Measurements from ENCODE around the gene ACTN1. TPM values are rescaled to one million over a fixed set of nuclear protein-coding genes. Genes with fewer than 3 reads are reported as not detected.

The ACTN1 gene
- polyA plus RNA-seq, 3 donors: 41.4 to 75.0 (median 69.4) TPM

- H3K9me3 ChIP-seq (replicated peaks in 1 of 2; ENCODE audit: control insufficient read depth in 1 of 2, insufficient read depth in 1 of 2, low read length in 2 of 2): no peaks in the 10 kb centered on the region
- TF ChIP-seq CTCF (IDR thresholded peaks at IDR 0.05): no peak
- 97% methylated on average over 6 of the region's 9 CpGs for WGBS (ENCODE audit: insufficient coverage)
- no peaks in the 10 kb centered on the region for H3K9me3 Mint-ChIP-seq
- peak overlapping the region in 3 of 7 donors; percentile 39 to 52 (median 48) for H3K27ac Mint-ChIP-seq
- no peak overlapping the region for H3K4me2 ChIP-seq (replicated peaks; ENCODE audit: extremely low read depth, low read length, poor library complexity, severe bottlenecking)
- peaks cover 71 to 98% of the 10 kb centered on the region in 2 donors for H3K36me3 Mint-ChIP-seq
- H3K9ac ChIP-seq (ENCODE audit: insufficient read depth, low read length, poor library complexity, severe bottlenecking): no peak overlapping the region
- intact Hi-C loops (cut with micrococcal nuclease): no loop called here
- no peak overlapping the region for H3K4me3 Mint-ChIP-seq
- no peak for DNase-seq
- H3K27ac ChIP-seq (ENCODE audit: low read depth in 1 of 2, low read length in 2 of 2): no peak overlapping the region
- H3K4me3 ChIP-seq (replicated peaks in 1 of 3; ENCODE audit: low read depth in 2 of 3, low read length in 3 of 3): no peak overlapping the region
- H3K27me3 ChIP-seq (ENCODE audit: control insufficient read depth in 2 of 2, insufficient read depth in 2 of 2, low read length in 2 of 2): no peaks in the 10 kb centered on the region
- H3K4me1 ChIP-seq (ENCODE audit: control insufficient read depth in 1 of 2, insufficient read depth in 2 of 2, low read length in 2 of 2): peaks cover 10 to 25% of the 10 kb centered on the region in 2 donors
- H3K79me2 ChIP-seq (ENCODE audit: insufficient read depth, low read length): peaks cover 4% of the 10 kb centered on the region
- H3K4me1 Mint-ChIP-seq: peaks cover 19% of the 10 kb centered on the region
- no peak overlapping the region for H2AFZ ChIP-seq (ENCODE audit: insufficient read depth, low read depth, low read length, poor library complexity, severe bottlenecking)
- H3K27me3 Mint-ChIP-seq (ENCODE audit: low read depth in 3 of 3): peaks cover 0 to 2% (median 0%) of the 10 kb centered on the region in 3 donors
- H3K36me3 ChIP-seq (replicated peaks in 1 of 2; ENCODE audit: control insufficient read depth in 1 of 2, insufficient read depth in 2 of 2, low read length in 2 of 2): peaks cover 73 to 95% of the 10 kb centered on the region in 2 donors
- peaks cover 14% of the 10 kb centered on the region for H4K20me1 ChIP-seq (ENCODE audit: insufficient read depth, low read length)
These were observed 83.0 kb downstream of the ACTN1 start for GRCh38 chr14:68896132-68896531.

GRCh38 chr14:68894802-68895703, 84.0 kb downstream of the ACTN1 start:
- no peak overlapping the region for H3K4me3 ChIP-seq (replicated peaks in 1 of 3; ENCODE audit: low read depth in 2 of 3, low read length in 3 of 3)
- H2AFZ ChIP-seq (ENCODE audit: insufficient read depth, low read depth, low read length, poor library complexity, severe bottlenecking): no peak overlapping the region
- Mint-ChIP-seq H3K4me1 (peaks cover 11% of the 10 kb centered on the region), H3K4me3 (no peak overlapping the region), H3K36me3 (peaks cover 72 to 98% of the 10 kb centered on the region in 2 donors), H3K27me3 (ENCODE audit: low read depth in 3 of 3) (peaks cover 0 to 2% (median 2%) of the 10 kb centered on the region in 3 donors), H3K9me3 (no peaks in the 10 kb centered on the region), H3K27ac (peak overlapping the region in 4 of 7 donors; percentile 8 to 32 (median 16))
- intact Hi-C loops (cut with micrococcal nuclease): no loop called here
- TF ChIP-seq CTCF (IDR thresholded peaks at IDR 0.05): no peak
- H3K4me1 ChIP-seq (ENCODE audit: control insufficient read depth in 1 of 2, insufficient read depth in 2 of 2, low read length in 2 of 2): peaks cover 6 to 17% of the 10 kb centered on the region in 2 donors
- H3K27ac ChIP-seq (ENCODE audit: low read depth in 1 of 2, low read length in 2 of 2): no peak overlapping the region
- H3K27me3 ChIP-seq (ENCODE audit: control insufficient read depth in 2 of 2, insufficient read depth in 2 of 2, low read length in 2 of 2): no peaks in the 10 kb centered on the region
- no peak overlapping the region for H3K4me2 ChIP-seq (replicated peaks; ENCODE audit: extremely low read depth, low read length, poor library complexity, severe bottlenecking)
- no peaks in the 10 kb centered on the region for H3K9me3 ChIP-seq (replicated peaks in 1 of 2; ENCODE audit: control insufficient read depth in 1 of 2, insufficient read depth in 1 of 2, low read length in 2 of 2)
- peaks cover 4% of the 10 kb centered on the region for H3K79me2 ChIP-seq (ENCODE audit: insufficient read depth, low read length)
- H3K36me3 ChIP-seq (replicated peaks in 1 of 2; ENCODE audit: control insufficient read depth in 1 of 2, insufficient read depth in 2 of 2, low read length in 2 of 2): peaks cover 77 to 96% of the 10 kb centered on the region in 2 donors
- 98% methylated on average over 8 of the region's 14 CpGs for WGBS (ENCODE audit: insufficient coverage)
- H3K9ac ChIP-seq (ENCODE audit: insufficient read depth, low read length, poor library complexity, severe bottlenecking): no peak overlapping the region
- H4K20me1 ChIP-seq (ENCODE audit: insufficient read depth, low read length): peaks cover 14% of the 10 kb centered on the region
- no peak for DNase-seq

Data from CD14-positive monocyte (primary cell).